Uterus (tissue), 4 donors: ENCODE results near the gene PTS. TPM values are rescaled to one million over a fixed set of nuclear protein-coding genes. Genes with fewer than 3 reads are reported as not detected.
A peak's percentile ranks its signal among the peaks of the same experiment; 100 is the strongest.

Experiments used
- DNase-seq, 2 donors: peaks; one replicate each; pipeline ENCODE4 v3.0.0-alpha.2; 2019 to 2020
- H3K27ac ChIP-seq, 2 donors: fragments of 200-600 bp; sonication (generic); 1 replicate in 1 of 2; 2 replicates in 1 of 2; pipeline ENCODE4 v1.5.1; 2016 to 2018
- H3K27me3 ChIP-seq, 2 donors: fragments of 200-600 bp; sonication (generic); one replicate each; pipeline ENCODE4 v1.5.1; 2018 to 2019; ENCODE audit warnings: control low read depth in 1 of 2
- H3K36me3 ChIP-seq, 2 donors: fragments of 200-600 bp; sonication (generic); one replicate each; pipeline ENCODE4 v1.5.1; 2019; ENCODE audit warnings: control low read depth in 1 of 2
- H3K4me1 ChIP-seq, 2 donors: fragments of 200-600 bp; sonication (generic); one replicate each; pipeline ENCODE4 v1.5.1; 2018 to 2019; ENCODE audit warnings: control low read depth in 1 of 2
- H3K4me3 ChIP-seq, 2 donors: fragments of 200-600 bp; sonication (generic); 1 replicate in 1 of 2; 2 replicates in 1 of 2; pipeline ENCODE4 v1.5.1; 2018 to 2019; ENCODE audit warnings: mild to moderate bottlenecking in 1 of 2
- H3K9me3 ChIP-seq, 2 donors: fragments of 200-600 bp; sonication (generic); one replicate each; pipeline ENCODE4 v1.5.1; 2019; ENCODE audit warnings: control low read depth in 1 of 2
- CTCF ChIP-seq, 4 experiments: fragments of 200-600 bp in 2 of 4; fragments of 450-650 bp in 2 of 4; sonication (generic) in 2 of 4; IDR thresholded peaks; one replicate each; pipeline ENCODE4 v1.5.1; 2016 to 2019; ENCODE audit warnings: antibody characterized with exemption in 4 of 4, mild to moderate bottlenecking in 2 of 4, moderate library complexity in 1 of 4
- POLR2A ChIP-seq, 2 donors: fragments of 450-650 bp; IDR thresholded peaks; one replicate each; pipeline ENCODE4 v1.6.1; 2016; ENCODE audit warnings: antibody characterized with exemption in 2 of 2, mild to moderate bottlenecking in 1 of 2, moderate library complexity in 1 of 2
- intact Hi-C: fragments of 100-400 bp; cut with DNase I; formaldehyde crosslinking; loops from one replicate; pipeline ENCODE4 v1.15.1; 2023; ENCODE audit warnings: low total_unique reads
- total RNA-seq, 4 donors: library from RNA; depleted of rRNA in 3 of 4; stranded (reverse); fragments of >200 nt in 3 of 4; gene quantifications; one replicate each; pipeline versions ENCODE4 v1.1.0 to v1.2.4, GENCODE V29; 2014 to 2023
- donor health status: DM: yes; HTN: yes; CAD: no.

Gene PTS
- total RNA-seq, 4 donors from 2014 or later: 15.9 to 43.5 (median 35.4) TPM

DNA sequence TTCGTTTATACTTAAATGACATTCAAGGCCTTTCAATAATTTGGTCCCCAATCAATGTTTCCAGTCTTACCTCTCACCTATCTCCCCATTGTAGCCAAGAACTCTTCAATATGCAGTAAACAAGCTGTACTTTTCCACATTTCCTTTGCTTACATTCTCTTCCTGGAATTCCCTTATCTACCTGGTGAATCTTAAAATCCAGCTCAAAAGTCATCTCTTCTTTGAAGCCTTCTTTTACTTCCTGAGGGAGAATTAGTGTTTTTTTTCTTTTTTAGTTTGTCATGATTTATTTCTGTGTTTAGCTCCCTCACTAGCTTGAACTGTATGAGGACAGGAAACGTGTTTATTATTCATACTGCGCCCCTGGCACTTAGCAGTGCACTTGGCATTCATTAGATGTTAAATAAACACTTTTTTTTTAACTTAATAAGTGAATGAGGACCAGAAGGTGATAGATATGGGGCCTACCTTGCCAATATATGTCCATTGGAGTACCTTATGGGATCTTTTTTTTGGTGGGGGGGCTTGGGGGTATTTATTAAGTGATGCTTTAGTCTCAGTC lies 4.9 kb upstream of the PTS start:
- Histone ChIP-seq H3K9me3 (no peaks in the 10 kb centered on the region), H3K27ac (peak overlapping the region; percentile 29 to 45), H3K27me3 (no peaks in the 10 kb centered on the region), H3K4me1 (no peaks in the 10 kb centered on the region), H3K36me3 (no peaks in the 10 kb centered on the region), H3K4me3 (no peak overlapping the region)
- intact Hi-C loops: no loop called here
- TF ChIP-seq POLR2A (IDR thresholded peaks at IDR 0.05): no peak
- TF ChIP-seq CTCF (IDR thresholded peaks at IDR 0.05): no peak
- DNase-seq: no peak

DNA sequence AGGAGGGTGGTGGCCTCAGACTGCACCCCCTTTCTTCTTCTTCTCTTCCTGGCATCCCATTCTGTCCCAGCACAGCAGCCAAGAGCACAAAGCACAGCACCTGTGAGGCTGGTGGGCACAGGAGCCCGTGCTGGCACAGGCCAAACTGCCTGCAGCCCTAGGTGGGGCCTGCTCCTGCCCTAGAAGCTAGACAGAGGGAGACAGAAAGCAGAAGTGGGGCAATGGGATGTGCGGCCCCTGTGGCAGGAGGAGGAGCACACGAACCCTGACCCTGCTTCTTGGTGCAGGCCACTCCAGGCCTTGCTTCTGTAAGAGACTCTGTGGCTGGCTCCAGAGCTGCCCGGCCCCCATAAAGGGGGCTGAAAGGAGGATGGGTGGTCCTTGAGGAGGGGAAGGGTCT lies 3.9 kb upstream of the PTS start:
- Histone ChIP-seq H3K27me3 (no peaks in the 10 kb centered on the region), H3K9me3 (no peaks in the 10 kb centered on the region), H3K4me3 (no peak overlapping the region), H3K4me1 (no peaks in the 10 kb centered on the region), H3K36me3 (no peaks in the 10 kb centered on the region), H3K27ac (peak overlapping the region in 1 of 2 donors; percentile 45)
- DNase-seq: no peak
- no peak for TF ChIP-seq CTCF (IDR thresholded peaks at IDR 0.05)
- no peak for TF ChIP-seq POLR2A (IDR thresholded peaks at IDR 0.05)
- intact Hi-C loops: no loop called here

DNA sequence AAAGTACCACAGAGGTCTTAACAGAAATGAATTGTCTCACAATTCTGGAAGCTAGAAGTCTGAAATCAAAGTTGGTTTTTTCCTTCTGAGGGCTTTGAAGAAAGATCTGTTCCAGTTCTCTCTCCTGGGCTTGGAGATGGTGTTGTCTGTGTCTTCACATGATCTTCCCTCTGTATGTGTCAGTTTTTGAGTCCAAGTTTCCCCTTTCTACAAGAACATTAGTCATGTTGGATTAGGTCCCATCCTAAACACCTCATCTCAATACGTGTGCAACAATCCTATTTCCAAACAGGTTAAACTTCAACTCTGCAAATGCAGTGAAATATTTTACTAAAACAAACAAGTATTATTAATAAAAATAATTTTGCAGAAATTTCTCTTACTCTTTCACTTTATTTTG lies 3.1 kb upstream of the PTS start:
- Histone ChIP-seq H3K4me1 (no peaks in the 10 kb centered on the region), H3K27ac (no peak overlapping the region), H3K4me3 (no peak overlapping the region), H3K9me3 (no peaks in the 10 kb centered on the region), H3K36me3 (no peaks in the 10 kb centered on the region), H3K27me3 (no peaks in the 10 kb centered on the region)
- no peak for DNase-seq
- intact Hi-C loops: no loop called here
- TF ChIP-seq CTCF (IDR thresholded peaks at IDR 0.05): no peak
- TF ChIP-seq POLR2A (IDR thresholded peaks at IDR 0.05): no peak

- intact Hi-C loops: no loop called here
- Histone ChIP-seq H3K9me3 (no peaks in the 10 kb centered on the region), H3K36me3 (no peaks in the 10 kb centered on the region), H3K27me3 (no peaks in the 10 kb centered on the region), H3K27ac (no peak overlapping the region), H3K4me3 (no peak overlapping the region), H3K4me1 (no peaks in the 10 kb centered on the region)
- DNase-seq: no peak
- no peak for TF ChIP-seq CTCF (IDR thresholded peaks at IDR 0.05)
- TF ChIP-seq POLR2A (IDR thresholded peaks at IDR 0.05): no peak
Measured at GRCh38 chr11:112223754-112224532, 2.3 kb upstream of the PTS start.

- no peaks in the 10 kb centered on the region for H3K27me3 ChIP-seq
- peak overlapping the region; percentile 77 to 78 for H3K4me3 ChIP-seq
- no peaks in the 10 kb centered on the region for H3K4me1 ChIP-seq
- TF ChIP-seq POLR2A (IDR thresholded peaks at IDR 0.05) (no peak), CTCF (IDR thresholded peaks at IDR 0.05) (no peak)
- H3K9me3 ChIP-seq: no peaks in the 10 kb centered on the region
- H3K36me3 ChIP-seq: no peaks in the 10 kb centered on the region
- peak overlapping the region; percentile 95 to 96 for H3K27ac ChIP-seq
- DNase-seq: peak; percentile 82 to 83
- intact Hi-C loops: no loop called here
Measured at GRCh38 chr11:112225753-112226061, 521 bp upstream of the PTS start.
